Spleen (tissue), 7 donors: Measurements from ENCODE around the gene ZNF862.

Experiments used
- POLR2A ChIP-seq, 3 donors: fragments of 450-650 bp; IDR thresholded peaks; one replicate each; pipeline ENCODE4 v1.5.1; 2017; ENCODE audit warnings: antibody characterized with exemption in 3 of 3, mild to moderate bottlenecking in 1 of 3
- POLR2AphosphoS5 ChIP-seq, 3 donors: sonication (generic); formaldehyde crosslinking; IDR thresholded peaks; one replicate each; pipeline ENCODE4 v1.5.1; 2017; ENCODE audit warnings: antibody characterized with exemption in 3 of 3
- TF ChIP-seq, protein P1 (sequence below), 11 experiments: fragments of 200-600 bp in 7 of 11; fragments of 450-650 bp in 4 of 11; sonication (generic) in 4 of 11; IDR thresholded peaks in 8 of 11; conservative IDR thresholded peaks in 3 of 11; 1 replicate in 7 of 11; 2 replicates in 4 of 11; pipeline versions ENCODE4 v1.4.0 to v1.8.0; 2016 to 2021; ENCODE audit warnings: antibody characterized with exemption in 11 of 11, inconsistent platforms in 4 of 11, mild to moderate bottlenecking in 1 of 11
- donor health status: DM: no; HTN: no; CAD: no; lungs with moderate emphysema.
- donor health status: DM: no; HTN: no; CAD: no.
- donor health status: DM: no; HTN: no; CAD: no.

DNA sequence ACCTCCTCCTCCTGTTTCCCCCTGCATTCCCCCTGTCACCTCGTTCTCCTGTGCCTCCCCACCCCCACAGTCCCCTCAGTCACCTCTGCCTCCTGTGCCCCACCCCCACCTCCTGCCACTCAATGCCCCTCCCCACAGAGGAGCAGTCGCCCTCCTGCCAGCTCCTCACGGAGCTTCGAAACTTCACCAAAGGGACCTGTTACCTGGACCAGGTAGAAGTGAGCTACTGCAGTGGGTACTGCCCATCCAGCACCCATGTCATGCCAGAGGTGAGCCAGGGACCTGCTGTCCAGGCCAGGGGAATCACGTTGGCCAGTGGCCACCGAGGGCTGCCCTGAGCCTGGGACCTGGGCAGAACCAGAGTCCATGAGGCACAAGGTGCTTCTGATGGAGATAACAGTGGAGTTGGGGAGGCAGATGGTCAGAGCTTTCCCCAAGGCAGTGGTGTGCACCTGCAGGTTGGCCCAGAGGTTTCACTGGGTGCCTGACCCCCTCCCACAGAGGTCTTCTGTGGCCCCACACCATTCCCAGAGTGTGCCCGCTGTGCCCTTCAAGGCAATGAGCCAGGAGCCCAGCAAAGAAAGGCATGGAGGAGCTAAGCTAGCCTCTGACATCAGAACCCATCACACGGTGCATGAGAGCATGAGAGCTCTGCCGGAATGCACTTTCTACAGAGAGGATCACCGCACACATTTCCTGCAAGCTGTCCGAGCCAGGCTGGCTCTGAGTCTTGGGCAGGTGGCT, 7.0 kb upstream of the ZNF862 start:
- TF ChIP-seq POLR2A (IDR thresholded peaks at IDR 0.05) (no peak), POLR2AphosphoS5 (IDR thresholded peaks at IDR 0.05) (no peak)
- TF ChIP-seq, protein P1, sequence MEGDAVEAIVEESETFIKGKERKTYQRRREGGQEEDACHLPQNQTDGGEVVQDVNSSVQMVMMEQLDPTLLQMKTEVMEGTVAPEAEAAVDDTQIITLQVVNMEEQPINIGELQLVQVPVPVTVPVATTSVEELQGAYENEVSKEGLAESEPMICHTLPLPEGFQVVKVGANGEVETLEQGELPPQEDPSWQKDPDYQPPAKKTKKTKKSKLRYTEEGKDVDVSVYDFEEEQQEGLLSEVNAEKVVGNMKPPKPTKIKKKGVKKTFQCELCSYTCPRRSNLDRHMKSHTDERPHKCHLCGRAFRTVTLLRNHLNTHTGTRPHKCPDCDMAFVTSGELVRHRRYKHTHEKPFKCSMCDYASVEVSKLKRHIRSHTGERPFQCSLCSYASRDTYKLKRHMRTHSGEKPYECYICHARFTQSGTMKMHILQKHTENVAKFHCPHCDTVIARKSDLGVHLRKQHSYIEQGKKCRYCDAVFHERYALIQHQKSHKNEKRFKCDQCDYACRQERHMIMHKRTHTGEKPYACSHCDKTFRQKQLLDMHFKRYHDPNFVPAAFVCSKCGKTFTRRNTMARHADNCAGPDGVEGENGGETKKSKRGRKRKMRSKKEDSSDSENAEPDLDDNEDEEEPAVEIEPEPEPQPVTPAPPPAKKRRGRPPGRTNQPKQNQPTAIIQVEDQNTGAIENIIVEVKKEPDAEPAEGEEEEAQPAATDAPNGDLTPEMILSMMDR (IDR thresholded peaks at IDR 0.05 in 8 of 11, conservative IDR thresholded peaks at IDR 0.05 in 3 of 11) = no peak
